K562 (cell line): ENCODE measurements around the gene TMEM218. TPM values are rescaled to one million over a fixed set of nuclear protein-coding genes. Genes with fewer than 3 reads are reported as not detected.

Source experiments
- ATAC-seq: fragments of 200-7000 bp; cut with Tn5 transposase; 3 replicates; pipeline ENCODE4 v1.9.1; 2020; ENCODE audit warnings: moderate library complexity
- BruUV-seq: library from RNA; stranded (reverse); fragments of 400-500 nt; replicated peaks from 2 replicates; lab custom pipeline; 2021; lab: Mats Ljungman, UMichigan
- CTCF ChIA-PET: fragments of 300-600 bp; formaldehyde crosslinking; extraction: SDS; loops from one replicate; lab custom pipeline; 2021; ENCODE audit warnings: low intra/inter-chr PET ratio; lab: Yijun Ruan, JAX
- POLR2A ChIA-PET: fragments of 300-600, 350-650 bp; sonication (Branson Sonifier 250); formaldehyde crosslinking; extraction: SDS; loops from one replicate; lab custom pipeline; 2021; ENCODE audit warnings: antibody characterized with exemption, inconsistent platforms; lab: Yijun Ruan, JAX
- DNase-seq, 4 experiments: peaks; one replicate each; pipeline versions ENCODE4 v3.0.0 to v3.0.0-alpha.2; 2011 to 2018; ENCODE audit warnings: low spot score in 3 of 4, mixed read lengths in 3 of 4; ENCODE audit errors: extremely low read depth in 1 of 4
- FAIRE-seq: peaks from 2 replicates; lab custom pipeline; 2011; peaks lifted over from hg19 to GRCh38; lab: Jason Lieb, UNC
- H2AFZ ChIP-seq: 2 replicates; pipeline ENCODE4 v1.6.0; 2011; ENCODE audit warnings: low read depth, low read length, control low read depth, inconsistent platforms
- H3K27ac ChIP-seq: fragments of 200-600 bp; 3 replicates; pipeline ENCODE4 v1.8.0; 2011; ENCODE audit warnings: low read depth, mild to moderate bottlenecking, control low read depth, inconsistent platforms, low read length, moderate library complexity, mixed read lengths; ENCODE audit errors: extremely low read depth
- H3K27me3 ChIP-seq, 2 experiments: fragments of 300-600 bp in 1 of 2; 2 replicates in 1 of 2; 3 replicates in 1 of 2; pipeline versions ENCODE4 v1.6.0 to v1.8.0; 2011; ENCODE audit warnings: inconsistent platforms in 2 of 2, low read length in 2 of 2, mild to moderate bottlenecking in 1 of 2, mixed read lengths in 1 of 2, moderate library complexity in 1 of 2; ENCODE audit not compliant: control insufficient read depth in 2 of 2, insufficient read depth in 2 of 2
- H3K36me3 ChIP-seq: fragments of 300-600 bp; 3 replicates; pipeline ENCODE4 v1.8.0; 2011; ENCODE audit warnings: mild to moderate bottlenecking, low read length, inconsistent platforms; ENCODE audit not compliant: control insufficient read depth, insufficient read depth
- H3K4me1 ChIP-seq, 2 experiments: fragments of 200-600 bp in 1 of 2; replicated peaks in 1 of 2; 2 replicates in 1 of 2; 3 replicates in 1 of 2; pipeline versions ENCODE4 v1.5.1 to v1.8.0; 2011; ENCODE audit warnings: inconsistent platforms in 2 of 2, low read length in 2 of 2, mild to moderate bottlenecking in 1 of 2, mixed read lengths in 1 of 2, moderate library complexity in 1 of 2; ENCODE audit not compliant: control insufficient read depth in 2 of 2, insufficient read depth in 2 of 2
- H3K4me2 ChIP-seq: 2 replicates; pipeline ENCODE4 v1.6.1; 2011; ENCODE audit warnings: low read length, control low read depth, inconsistent platforms, mixed read lengths; ENCODE audit not compliant: insufficient read depth
- H3K4me3 ChIP-seq: fragments of 200-600 bp; sonication (generic), shearing (Covaris generic); 2 replicates; pipeline ENCODE4 v1.5.1; 2016; ENCODE audit warnings: control low read depth, inconsistent platforms
- H3K79me2 ChIP-seq: fragments of 200-600 bp; 3 replicates; pipeline ENCODE4 v1.8.0; 2011; ENCODE audit warnings: low read length, inconsistent platforms; ENCODE audit not compliant: control insufficient read depth, insufficient read depth
- H3K9ac ChIP-seq, 2 experiments: 2 replicates each; pipeline versions ENCODE4 v1.6.0 to v1.6.1; 2011; ENCODE audit warnings: low read depth in 2 of 2, low read length in 2 of 2, control low read depth in 1 of 2, inconsistent platforms in 1 of 2, mild to moderate bottlenecking in 1 of 2, mixed read lengths in 1 of 2; ENCODE audit not compliant: insufficient read depth in 1 of 2
- H3K9me1 ChIP-seq: one replicate; pipeline ENCODE4 v1.6.0; 2011; ENCODE audit warnings: inconsistent platforms, mild to moderate bottlenecking, low read length, moderate library complexity; ENCODE audit not compliant: control insufficient read depth, insufficient read depth
- H3K9me3 ChIP-seq: replicated peaks from 2 replicates; pipeline ENCODE4 v1.5.1; 2011; ENCODE audit warnings: low read depth, low read length, inconsistent platforms; ENCODE audit not compliant: control insufficient read depth, insufficient read depth
- H4K20me1 ChIP-seq: replicated peaks from 2 replicates; pipeline ENCODE4 v1.6.1; 2011; ENCODE audit warnings: low read length, inconsistent platforms, mixed read lengths; ENCODE audit not compliant: control insufficient read depth, insufficient read depth
- BRF1 ChIP-seq: IDR thresholded peaks from 3 replicates; pipeline ENCODE4 v1.6.1; 2011; ENCODE audit warnings: borderline replicate concordance, mild to moderate bottlenecking; ENCODE audit not compliant: insufficient read length; ENCODE audit errors: extremely low read depth
- EP400 ChIP-seq: fragments of 450-650 bp; IDR thresholded peaks from 2 replicates; pipeline ENCODE4 v1.6.1; 2017; ENCODE audit warnings: antibody characterized with exemption, mild to moderate bottlenecking, moderate library complexity
- GTF2F1 ChIP-seq: IDR thresholded peaks from 2 replicates; pipeline ENCODE4 v1.6.1; 2011; ENCODE audit warnings: low read depth, low read length, improper control_type of control experiment
- HLTF ChIP-seq: fragments of 450-650 bp; IDR thresholded peaks from 2 replicates; pipeline ENCODE4 v1.6.1; 2016
- HNRNPUL1 ChIP-seq: fragments of 200-400 bp; formaldehyde crosslinking; IDR thresholded peaks from 2 replicates; pipeline ENCODE4 v1.6.1; 2017; ENCODE audit warnings: low read length
- KLF1 ChIP-seq: fragments of 450-650 bp; IDR thresholded peaks from 2 replicates; pipeline ENCODE4 v1.6.1; 2016; ENCODE audit warnings: missing genetic modification characterization, missing compliant biosample characterization
- KLF16 ChIP-seq: IDR thresholded peaks from 2 replicates; pipeline ENCODE4 v1.6.1; 2016; ENCODE audit warnings: antibody characterized with exemption
- MCM3 ChIP-seq: fragments of 450-650 bp; IDR thresholded peaks from 2 replicates; pipeline ENCODE4 v1.6.1; 2016
- RBM17 ChIP-seq: fragments of 200-400 bp; formaldehyde crosslinking; IDR thresholded peaks from 2 replicates; pipeline ENCODE4 v1.6.1; 2017; ENCODE audit warnings: low read depth, mild to moderate bottlenecking, low read length, borderline replicate concordance
- SMAD3 ChIP-seq: fragments of 450-650 bp; formaldehyde crosslinking; conservative IDR thresholded peaks from 2 replicates; pipeline ENCODE4 v1.4.0; 2020; ENCODE audit warnings: mild to moderate bottlenecking
- TOE1 ChIP-seq, 2 experiments: fragments of 450-650 bp in 1 of 2; sonication (generic) in 1 of 2; formaldehyde crosslinking in 1 of 2; IDR thresholded peaks; 2 replicates each; pipeline versions ENCODE4 v1.7.1 to v1.8.0; 2016 to 2022; ENCODE audit warnings: borderline replicate concordance in 2 of 2, mild to moderate bottlenecking in 2 of 2, antibody characterized with exemption in 1 of 2, inconsistent platforms in 1 of 2, low read depth in 1 of 2, missing genetic modification reagents in 1 of 2, moderate library complexity in 1 of 2
- U2AF2 ChIP-seq: fragments of 200-400 bp; formaldehyde crosslinking; optimal IDR thresholded peaks from 2 replicates; pipeline ENCODE3; 2017; ENCODE audit warnings: low read depth, mild to moderate bottlenecking, low read length
- ZBTB17 ChIP-seq: fragments of 450-650 bp; formaldehyde crosslinking; IDR thresholded peaks from 2 replicates; pipeline ENCODE4 v1.4.0; 2020; ENCODE audit warnings: mild to moderate bottlenecking
- WGBS: fragments of 100-300 bp; shearing (Covaris generic); methylation state at CpG from one replicate; pipeline ENCODE4 v1.1.6; 2016; ENCODE audit warnings: low coverage, mixed read lengths; ENCODE audit not compliant: insufficient coverage; ENCODE audit errors: missing lambda C conversion rate; 5-methylcytosine and 5-hydroxymethylcytosine counted together
- in situ Hi-C: fragments of 300-500 bp; cut with MboI; formaldehyde crosslinking; loops from 4 replicates; pipeline ENCODE4 v1.15.0; 2018; ENCODE audit warnings: inconsistent platforms, mixed read lengths
- intact Hi-C: fragments of 100-400 bp; cut with micrococcal nuclease; formaldehyde crosslinking; loops from 2 replicates; pipeline ENCODE4 v1.14.2; 2022
- polyA plus RNA-seq, 8 experiments: library from polyadenylated mRNA; depleted of rRNA in 4 of 8; stranded (reverse) in 5 of 8; unstranded in 3 of 8; fragments of >200 nt; fragmentation: Nextera tagmentation in 2 of 8; fragmentation: Illumina TruSeq in 1 of 8; extraction: Ambion mirVana in 2 of 8; extraction: Trizol in 1 of 8; gene quantifications; 2 replicates each; pipeline versions ENCODE4 v1.2.1 to v1.2.3, GENCODE V29; 2011 to 2014; ENCODE audit warnings: inconsistent platforms in 1 of 8, missing spikeins in 1 of 8
- total RNA-seq, 7 experiments: library from RNA; depleted of rRNA in 6 of 7; stranded (reverse); fragments of >200 nt in 6 of 7; fragmentation: Illumina TruSeq in 2 of 7; extraction: Trizol in 2 of 7; gene quantifications; 2 replicates each; pipeline versions ENCODE4 v1.2.1 to v1.2.3, GENCODE V29; 2011 to 2021; ENCODE audit warnings: low replicate concordance in 1 of 7
- TF ChIP-seq, protein P1 (sequence below): fragments of 450-650 bp; formaldehyde crosslinking; conservative IDR thresholded peaks from 2 replicates; pipeline ENCODE4 v1.4.0; 2022; ENCODE audit warnings: mild to moderate bottlenecking, missing genetic modification characterization
- TF ChIP-seq, protein P2 (sequence below): fragments of 450-650 bp; conservative IDR thresholded peaks from 2 replicates; pipeline ENCODE4 v1.6.1; 2016; ENCODE audit warnings: missing genetic modification characterization, low read depth, mild to moderate bottlenecking, missing compliant biosample characterization, moderate library complexity
- TF ChIP-seq, protein P3 (sequence below): sonication (generic); formaldehyde crosslinking; IDR thresholded peaks from 2 replicates; pipeline ENCODE4 v1.8.0; 2022; ENCODE audit warnings: mild to moderate bottlenecking, missing genetic modification reagents

The TMEM218 gene
- total and polyA plus RNA-seq, 9 of the 15 experiments (the other 6 are each of a cell fraction or from before 2014, with no cell fraction given), result 13.4 to 32.2 (median 25.4) TPM

DNA sequence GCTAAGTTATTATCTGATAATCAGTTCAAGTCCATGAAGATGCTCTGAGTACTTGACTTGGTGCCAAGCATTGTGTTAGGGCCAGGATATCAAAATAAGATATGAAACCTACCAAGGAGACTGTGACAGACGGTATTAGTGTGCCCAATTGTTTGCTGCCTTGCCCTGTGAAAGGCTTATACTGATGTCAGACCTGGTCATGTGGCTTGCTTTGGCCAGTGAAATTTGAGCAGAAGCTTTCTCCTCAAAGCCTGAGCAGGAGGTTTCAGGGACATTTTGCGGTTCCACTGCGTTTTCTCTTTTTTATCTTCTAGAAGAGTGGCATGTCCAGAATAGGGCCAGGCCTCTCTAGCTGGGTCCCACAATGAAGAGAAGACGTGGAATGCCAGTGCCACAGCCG is 37.3 kb upstream of the TMEM218 start:
- Histone ChIP-seq H3K4me3 (no peak overlapping the region), H3K9ac (no peak overlapping the region), H3K27me3 (peaks cover 22 to 37% of the 10 kb centered on the region in 2 experiments), H3K79me2 (no peaks in the 10 kb centered on the region), H3K9me1 (no peaks in the 10 kb centered on the region), H3K4me1 (no peaks in the 10 kb centered on the region)
- DNase-seq (no peak), FAIRE-seq (no peak), ATAC-seq (no peak)
- in situ Hi-C loops, result no loop called here
- TF ChIP-seq MCM3, result no peak
- TF ChIP-seq, protein P1, sequence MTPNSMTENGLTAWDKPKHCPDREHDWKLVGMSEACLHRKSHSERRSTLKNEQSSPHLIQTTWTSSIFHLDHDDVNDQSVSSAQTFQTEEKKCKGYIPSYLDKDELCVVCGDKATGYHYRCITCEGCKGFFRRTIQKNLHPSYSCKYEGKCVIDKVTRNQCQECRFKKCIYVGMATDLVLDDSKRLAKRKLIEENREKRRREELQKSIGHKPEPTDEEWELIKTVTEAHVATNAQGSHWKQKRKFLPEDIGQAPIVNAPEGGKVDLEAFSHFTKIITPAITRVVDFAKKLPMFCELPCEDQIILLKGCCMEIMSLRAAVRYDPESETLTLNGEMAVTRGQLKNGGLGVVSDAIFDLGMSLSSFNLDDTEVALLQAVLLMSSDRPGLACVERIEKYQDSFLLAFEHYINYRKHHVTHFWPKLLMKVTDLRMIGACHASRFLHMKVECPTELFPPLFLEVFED (CRISPR knock-in tag), result no peak
- TF ChIP-seq BRF1, result no peak
- TF ChIP-seq GTF2F1, result no peak
- TF ChIP-seq, all 486 proteins: peak for 0
- ChIA-PET POLR2A (no interaction called here), CTCF (no interaction called here)
- 1% methylated on average over 5 of the region's 5 CpGs for WGBS
- Histone ChIP-seq H3K27ac (no peak overlapping the region), H2AFZ (no peak overlapping the region), H3K9me3 (no peaks in the 10 kb centered on the region), H4K20me1 (no peaks in the 10 kb centered on the region), H3K36me3 (no peaks in the 10 kb centered on the region), H3K4me2 (no peak overlapping the region)
- BruUV-seq, result no TSS peak
- intact Hi-C loops, result no loop called here

DNA sequence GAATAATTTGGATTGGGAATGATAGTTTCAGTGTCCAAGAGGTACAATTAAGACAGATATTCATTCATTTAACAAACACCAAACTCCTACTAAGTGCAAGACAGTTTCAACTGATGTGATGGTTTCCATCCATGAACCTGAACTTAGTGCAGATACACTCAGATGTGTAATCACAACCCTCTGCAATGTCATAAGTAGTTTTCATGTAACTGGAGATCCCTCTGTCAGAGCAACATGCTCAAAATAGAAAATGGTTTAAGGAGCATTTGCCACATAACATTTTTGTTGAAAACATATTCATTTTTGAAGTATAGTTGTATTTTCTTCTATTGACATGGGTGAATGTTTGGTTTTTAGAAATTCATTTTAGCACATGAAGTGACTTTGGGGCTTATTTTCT is 36.6 kb upstream of the TMEM218 start:
- BruUV-seq, result no TSS peak
- Histone ChIP-seq H3K4me2 (no peak overlapping the region), H3K9ac (no peak overlapping the region), H3K27me3 (peaks cover 22 to 39% of the 10 kb centered on the region in 2 experiments), H3K36me3 (no peaks in the 10 kb centered on the region), H3K27ac (no peak overlapping the region), H3K9me3 (no peaks in the 10 kb centered on the region), H4K20me1 (no peaks in the 10 kb centered on the region), H3K9me1 (no peaks in the 10 kb centered on the region), H2AFZ (no peak overlapping the region), H3K4me1 (no peaks in the 10 kb centered on the region), H3K79me2 (no peaks in the 10 kb centered on the region), H3K4me3 (no peak overlapping the region)
- intact Hi-C loops, result no loop called here
- ChIA-PET CTCF (no interaction called here), POLR2A (no interaction called here)
- ATAC-seq (no peak), FAIRE-seq (no peak), DNase-seq (no peak)
- in situ Hi-C loops, result no loop called here
- TF ChIP-seq TOE1 (IDR thresholded peaks at IDR 0.05; ENCODE audit: borderline replicate concordance) (no peak), TOE1 (CRISPR knock-in tag; IDR thresholded peaks at IDR 0.05; ENCODE audit: borderline replicate concordance, low read depth) (no peak), HLTF (no peak), EP400 (no peak), KLF16 (no peak), KLF1 (tag) (no peak), HNRNPUL1 (no peak), U2AF2 (no peak), ZBTB17 (CRISPR knock-in tag) (no peak), RBM17 (no peak), SMAD3 (CRISPR knock-in tag) (no peak)
- TF ChIP-seq, protein P2, sequence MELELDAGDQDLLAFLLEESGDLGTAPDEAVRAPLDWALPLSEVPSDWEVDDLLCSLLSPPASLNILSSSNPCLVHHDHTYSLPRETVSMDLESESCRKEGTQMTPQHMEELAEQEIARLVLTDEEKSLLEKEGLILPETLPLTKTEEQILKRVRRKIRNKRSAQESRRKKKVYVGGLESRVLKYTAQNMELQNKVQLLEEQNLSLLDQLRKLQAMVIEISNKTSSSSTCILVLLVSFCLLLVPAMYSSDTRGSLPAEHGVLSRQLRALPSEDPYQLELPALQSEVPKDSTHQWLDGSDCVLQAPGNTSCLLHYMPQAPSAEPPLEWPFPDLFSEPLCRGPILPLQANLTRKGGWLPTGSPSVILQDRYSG (tag), result no peak
- TF ChIP-seq, protein P3, sequence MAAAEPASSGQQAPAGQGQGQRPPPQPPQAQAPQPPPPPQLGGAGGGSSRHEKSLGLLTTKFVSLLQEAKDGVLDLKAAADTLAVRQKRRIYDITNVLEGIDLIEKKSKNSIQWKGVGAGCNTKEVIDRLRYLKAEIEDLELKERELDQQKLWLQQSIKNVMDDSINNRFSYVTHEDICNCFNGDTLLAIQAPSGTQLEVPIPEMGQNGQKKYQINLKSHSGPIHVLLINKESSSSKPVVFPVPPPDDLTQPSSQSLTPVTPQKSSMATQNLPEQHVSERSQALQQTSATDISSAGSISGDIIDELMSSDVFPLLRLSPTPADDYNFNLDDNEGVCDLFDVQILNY, result no peak
